PC-3 (cell line): ENCODE results near the gene C17orf78. TPM values are rescaled to one million over a fixed set of nuclear protein-coding genes. Genes with fewer than 3 reads are reported as not detected.
"Not testable (repeated sequence)": the region's sequence is repeated elsewhere in the genome, so short reads cannot be mapped to it uniquely, and the experiment has no call there.

Experiments
- ATAC-seq: fragments of 200-7000 bp; cut with Tn5 transposase; 2 replicates; pipeline ENCODE4 v1.9.1; 2020; ENCODE audit warnings: mild to moderate bottlenecking, moderate library complexity
- BruUV-seq: library from RNA; stranded (reverse); fragments of 400-500 nt; replicated peaks from 2 replicates; lab custom pipeline; 2021; lab: Mats Ljungman, UMichigan
- CTCF ChIA-PET: fragments of 300-600 bp; sonication (Branson Sonifier 250); formaldehyde crosslinking; loops from one replicate; lab custom pipeline; 2022; ENCODE audit warnings: antibody characterized with exemption; lab: Charles Lee
- POLR2A ChIA-PET: fragments of 300-600 bp; sonication (Branson Sonifier 250); formaldehyde crosslinking; loops from one replicate; lab custom pipeline; 2022; ENCODE audit warnings: antibody characterized with exemption; ENCODE audit not compliant: unreplicated experiment; lab: Charles Lee
- DNase-seq: peaks from one replicate; pipeline ENCODE4 v3.0.0-alpha.2; 2015
- H2AFZ ChIP-seq: fragments of 300-600 bp; sonication (generic); 2 replicates; pipeline ENCODE4 v1.6.0; 2016; ENCODE audit warnings: antibody characterized with exemption, low read length
- H3F3A ChIP-seq: fragments of 300-600 bp; sonication (generic); one replicate; pipeline ENCODE4 v1.6.0; 2017; ENCODE audit warnings: antibody characterized with exemption, low read length, control low read depth, mild to moderate bottlenecking; ENCODE audit not compliant: unreplicated experiment
- H3K27ac ChIP-seq: fragments of 300-600 bp; sonication (generic); 2 replicates; pipeline ENCODE4 v1.5.1; 2016; ENCODE audit warnings: mild to moderate bottlenecking, low read length
- H3K27me3 ChIP-seq: fragments of 300-600 bp; sonication (generic); 2 replicates; pipeline ENCODE4 v1.6.1; 2016; ENCODE audit warnings: low read length, mixed read lengths
- H3K36me3 ChIP-seq: fragments of 300-600 bp; sonication (generic); 2 replicates; pipeline ENCODE4 v1.6.1; 2016; ENCODE audit warnings: low read depth, mixed run types, low read length, mixed read lengths
- H3K4me1 ChIP-seq: fragments of 300-600 bp; sonication (generic); 2 replicates; pipeline ENCODE4 v1.5.1; 2016; ENCODE audit warnings: low read length; ENCODE audit not compliant: insufficient read depth
- H3K4me2 ChIP-seq: fragments of 300-600 bp; sonication (generic); 2 replicates; pipeline ENCODE4 v1.6.0; 2016; ENCODE audit warnings: low read length
- H3K4me3 ChIP-seq: fragments of 300-600 bp; sonication (generic); 2 replicates; pipeline ENCODE4 v1.5.1; 2016; ENCODE audit warnings: mild to moderate bottlenecking, low read length, mixed read lengths
- H3K79me2 ChIP-seq: fragments of 300-600 bp; sonication (generic); 2 replicates; pipeline ENCODE4 v1.6.1; 2017; ENCODE audit warnings: low read length, mixed read lengths
- H3K9ac ChIP-seq: fragments of 300-600 bp; sonication (generic); 2 replicates; pipeline ENCODE4 v1.6.0; 2016; ENCODE audit warnings: mild to moderate bottlenecking, low read length
- H3K9me2 ChIP-seq: fragments of 300-600 bp; sonication (generic); replicated peaks from 2 replicates; pipeline ENCODE4 v1.6.1; 2016; ENCODE audit warnings: mixed run types, low read length, mixed read lengths
- H3K9me3 ChIP-seq: fragments of 300-600 bp; sonication (generic); 2 replicates; pipeline ENCODE4 v1.6.1; 2016; ENCODE audit warnings: low read length, mixed read lengths
- H4K20me1 ChIP-seq: fragments of 300-600 bp; sonication (generic); 2 replicates; pipeline ENCODE4 v1.6.1; 2016; ENCODE audit warnings: low read length, mixed read lengths
- EZH2 ChIP-seq: fragments of 300-600 bp; sonication (generic); IDR thresholded peaks from one replicate; pipeline ENCODE4 v1.6.1; 2017; ENCODE audit warnings: antibody characterized with exemption, mild to moderate bottlenecking, low read length; ENCODE audit not compliant: unreplicated experiment
- EZH2phosphoT487 ChIP-seq: fragments of 300-600 bp; sonication (generic); IDR thresholded peaks from 2 replicates; pipeline ENCODE4 v1.6.1; 2018; ENCODE audit warnings: mild to moderate bottlenecking, antibody characterized with exemption, low read length, borderline replicate concordance
- intact Hi-C: fragments of 100-400 bp; cut with micrococcal nuclease; formaldehyde crosslinking; loops from 2 replicates; pipeline ENCODE4 v1.9.0; 2023
- total RNA-seq: library from RNA; depleted of rRNA; stranded (reverse); fragments of >200 nt; gene quantifications from 2 replicates; pipeline ENCODE4 v1.2.3, GENCODE V29; 2014
- TF ChIP-seq, protein P1 (sequence below): fragments of 300-600 bp; sonication (generic); conservative IDR thresholded peaks from 2 replicates; pipeline ENCODE4 v1.5.1; 2017; ENCODE audit warnings: antibody characterized with exemption, low read depth, mild to moderate bottlenecking, low read length

The C17orf78 gene
- total RNA-seq, 1 experiment from 2014 or later = not detected

DNA sequence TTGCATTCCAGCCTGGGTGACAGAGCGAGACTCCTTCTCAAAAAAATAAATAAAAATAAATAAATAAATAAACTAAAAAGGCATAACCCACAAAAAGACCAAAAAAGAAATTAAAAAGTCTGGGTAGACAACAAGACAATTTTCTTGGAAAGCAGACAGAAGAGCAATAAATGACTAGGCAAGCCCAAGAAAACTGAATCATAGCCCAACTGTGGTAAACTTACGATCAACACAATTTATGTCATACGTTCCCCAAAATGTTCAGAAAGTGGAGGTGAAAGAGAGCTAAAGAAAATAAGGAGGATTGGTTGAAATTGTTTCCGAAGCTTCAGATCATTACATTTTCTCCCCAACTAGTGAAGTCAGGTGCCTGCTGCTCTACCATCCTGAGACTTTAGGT is 31.3 kb upstream of the C17orf78 start:
- Histone ChIP-seq H3K79me2 (peaks cover 47% of the 10 kb centered on the region), H3K4me3 (no peak overlapping the region), H3F3A (no peaks in the 10 kb centered on the region), H3K36me3 (no peaks in the 10 kb centered on the region; the same call in 1 of the 2 replicates), H4K20me1 (0 out of 2 replicates have a peak, but pooled peaks cover 2% of the 10 kb centered on the region), H3K4me2 (no peak overlapping the region), H3K9ac (no peak overlapping the region), H3K27ac (no peak overlapping the region), H3K9me3 (no peaks in the 10 kb centered on the region), H3K4me1 (no peaks in the 10 kb centered on the region), H2AFZ (no peak overlapping the region), H3K27me3 (no peaks in the 10 kb centered on the region), H3K9me2 (no peaks in the 10 kb centered on the region)
- DNase-seq (no peak), ATAC-seq (no peak)
- intact Hi-C loops = no loop called here
- TF ChIP-seq, protein P1, sequence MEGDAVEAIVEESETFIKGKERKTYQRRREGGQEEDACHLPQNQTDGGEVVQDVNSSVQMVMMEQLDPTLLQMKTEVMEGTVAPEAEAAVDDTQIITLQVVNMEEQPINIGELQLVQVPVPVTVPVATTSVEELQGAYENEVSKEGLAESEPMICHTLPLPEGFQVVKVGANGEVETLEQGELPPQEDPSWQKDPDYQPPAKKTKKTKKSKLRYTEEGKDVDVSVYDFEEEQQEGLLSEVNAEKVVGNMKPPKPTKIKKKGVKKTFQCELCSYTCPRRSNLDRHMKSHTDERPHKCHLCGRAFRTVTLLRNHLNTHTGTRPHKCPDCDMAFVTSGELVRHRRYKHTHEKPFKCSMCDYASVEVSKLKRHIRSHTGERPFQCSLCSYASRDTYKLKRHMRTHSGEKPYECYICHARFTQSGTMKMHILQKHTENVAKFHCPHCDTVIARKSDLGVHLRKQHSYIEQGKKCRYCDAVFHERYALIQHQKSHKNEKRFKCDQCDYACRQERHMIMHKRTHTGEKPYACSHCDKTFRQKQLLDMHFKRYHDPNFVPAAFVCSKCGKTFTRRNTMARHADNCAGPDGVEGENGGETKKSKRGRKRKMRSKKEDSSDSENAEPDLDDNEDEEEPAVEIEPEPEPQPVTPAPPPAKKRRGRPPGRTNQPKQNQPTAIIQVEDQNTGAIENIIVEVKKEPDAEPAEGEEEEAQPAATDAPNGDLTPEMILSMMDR = no peak
- TF ChIP-seq EZH2phosphoT487 (no peak), EZH2 (no peak)
- BruUV-seq = no TSS peak
- ChIA-PET POLR2A (no interaction called here), CTCF (no interaction called here)

DNA sequence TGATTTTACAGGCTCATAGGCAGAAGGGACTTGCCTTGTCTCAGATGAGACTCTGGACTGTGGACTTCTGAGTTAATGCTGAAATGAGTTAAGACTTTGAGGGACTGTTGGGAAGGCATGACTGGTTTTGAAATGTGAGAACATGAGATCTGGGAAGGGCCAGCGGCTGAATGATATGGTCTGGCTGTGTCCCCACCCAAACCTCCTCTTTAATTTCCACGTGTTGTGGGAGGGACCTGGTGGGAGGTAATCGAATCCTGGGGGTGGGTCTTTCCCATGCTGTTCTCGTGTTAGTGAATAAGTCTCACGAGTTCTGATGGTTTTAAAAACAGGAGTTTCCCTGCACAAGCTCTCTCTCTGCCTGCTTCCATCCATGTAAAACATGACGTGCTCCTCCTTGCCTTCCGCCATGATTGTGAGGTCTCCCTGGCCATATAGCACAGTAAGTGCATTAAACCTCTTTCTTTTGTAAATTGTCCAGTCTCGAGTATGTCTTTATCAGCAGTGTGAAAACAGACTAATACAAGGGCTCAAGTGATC is 28.9 kb upstream of the C17orf78 start:
- H3F3A ChIP-seq, DNase-seq, intact Hi-C loops, BruUV-seq, H3K9me3 ChIP-seq, H3K27ac ChIP-seq, H2AFZ ChIP-seq, POLR2A ChIA-PET, H4K20me1 ChIP-seq, H3K27me3 ChIP-seq, H3K36me3 ChIP-seq, H3K4me3 ChIP-seq, H3K4me1 ChIP-seq, H3K4me2 ChIP-seq, CTCF ChIA-PET, H3K9me2 ChIP-seq, ATAC-seq, H3K9ac ChIP-seq: not testable (repeated sequence)
- peaks cover 57% of the 10 kb centered on the region for H3K79me2 ChIP-seq

DNA sequence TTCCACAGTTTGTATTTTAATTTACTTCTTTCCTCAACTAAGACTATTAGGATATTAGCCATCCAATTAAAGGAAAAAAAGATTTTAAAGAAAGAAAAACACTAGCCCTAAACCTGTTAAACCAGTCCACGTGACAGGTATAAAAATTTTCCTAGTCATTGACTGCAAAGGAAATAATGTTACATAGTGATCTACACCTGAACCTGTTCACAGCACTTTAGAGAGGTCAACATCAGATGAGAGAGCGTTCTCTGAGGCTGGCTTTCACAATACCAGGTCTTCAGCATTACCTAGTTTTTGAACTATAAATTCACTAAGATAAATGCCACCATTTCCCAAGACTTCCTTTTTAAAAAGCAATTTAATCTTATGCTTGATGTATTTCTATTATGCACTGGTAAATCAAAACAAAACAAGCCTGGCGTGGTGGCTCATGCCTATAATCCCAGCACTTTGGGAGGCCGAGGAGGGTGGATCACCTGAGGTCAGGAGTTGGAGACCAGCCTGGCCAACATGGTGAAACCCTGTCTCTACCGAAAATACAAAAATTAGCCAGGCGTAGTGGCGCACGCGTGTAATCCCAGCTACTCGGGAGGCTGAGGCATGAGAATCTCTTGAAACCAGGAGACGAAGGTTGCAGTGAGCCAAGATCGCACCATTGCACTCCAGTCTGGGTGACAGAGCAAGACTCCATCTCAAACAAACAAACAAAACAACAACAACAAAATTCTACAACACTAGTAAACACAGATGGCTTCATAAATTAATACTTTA is 18.8 kb upstream of the C17orf78 start:
- H3F3A ChIP-seq, POLR2A ChIA-PET, H3K9me2 ChIP-seq, H3K9me3 ChIP-seq, H3K36me3 ChIP-seq, H3K27me3 ChIP-seq, H2AFZ ChIP-seq, H3K27ac ChIP-seq, ATAC-seq, BruUV-seq, intact Hi-C loops, CTCF ChIA-PET: not testable (repeated sequence)
- peak; percentile 44 for DNase-seq
- H3K79me2 ChIP-seq = peaks cover 67% of the 10 kb centered on the region
- peak overlapping the region; percentile 85 for H3K4me2 ChIP-seq
- peaks cover 32% of the 10 kb centered on the region for H3K4me1 ChIP-seq
- H4K20me1 ChIP-seq = peaks cover 26% of the 10 kb centered on the region
- H3K9ac ChIP-seq = peak overlapping the region; percentile 98
- H3K4me3 ChIP-seq = peak overlapping the region; percentile 85
